GM19468 (cell line): Measurements from ENCODE around the gene ZNF597.

Source experiments
- ATAC-seq: cut with Tn5 transposase; IDR thresholded peaks from one replicate; pipeline ENCODE4 v1.9.1; 2021; ENCODE audit warnings: mild to moderate bottlenecking, moderate library complexity, moderate number of reproducible peaks; ENCODE audit not compliant: unreplicated experiment; ENCODE audit errors: extremely low read depth

The ZNF597 gene, protein sequence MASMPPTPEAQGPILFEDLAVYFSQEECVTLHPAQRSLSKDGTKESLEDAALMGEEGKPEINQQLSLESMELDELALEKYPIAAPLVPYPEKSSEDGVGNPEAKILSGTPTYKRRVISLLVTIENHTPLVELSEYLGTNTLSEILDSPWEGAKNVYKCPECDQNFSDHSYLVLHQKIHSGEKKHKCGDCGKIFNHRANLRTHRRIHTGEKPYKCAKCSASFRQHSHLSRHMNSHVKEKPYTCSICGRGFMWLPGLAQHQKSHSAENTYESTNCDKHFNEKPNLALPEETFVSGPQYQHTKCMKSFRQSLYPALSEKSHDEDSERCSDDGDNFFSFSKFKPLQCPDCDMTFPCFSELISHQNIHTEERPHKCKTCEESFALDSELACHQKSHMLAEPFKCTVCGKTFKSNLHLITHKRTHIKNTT

DNA sequence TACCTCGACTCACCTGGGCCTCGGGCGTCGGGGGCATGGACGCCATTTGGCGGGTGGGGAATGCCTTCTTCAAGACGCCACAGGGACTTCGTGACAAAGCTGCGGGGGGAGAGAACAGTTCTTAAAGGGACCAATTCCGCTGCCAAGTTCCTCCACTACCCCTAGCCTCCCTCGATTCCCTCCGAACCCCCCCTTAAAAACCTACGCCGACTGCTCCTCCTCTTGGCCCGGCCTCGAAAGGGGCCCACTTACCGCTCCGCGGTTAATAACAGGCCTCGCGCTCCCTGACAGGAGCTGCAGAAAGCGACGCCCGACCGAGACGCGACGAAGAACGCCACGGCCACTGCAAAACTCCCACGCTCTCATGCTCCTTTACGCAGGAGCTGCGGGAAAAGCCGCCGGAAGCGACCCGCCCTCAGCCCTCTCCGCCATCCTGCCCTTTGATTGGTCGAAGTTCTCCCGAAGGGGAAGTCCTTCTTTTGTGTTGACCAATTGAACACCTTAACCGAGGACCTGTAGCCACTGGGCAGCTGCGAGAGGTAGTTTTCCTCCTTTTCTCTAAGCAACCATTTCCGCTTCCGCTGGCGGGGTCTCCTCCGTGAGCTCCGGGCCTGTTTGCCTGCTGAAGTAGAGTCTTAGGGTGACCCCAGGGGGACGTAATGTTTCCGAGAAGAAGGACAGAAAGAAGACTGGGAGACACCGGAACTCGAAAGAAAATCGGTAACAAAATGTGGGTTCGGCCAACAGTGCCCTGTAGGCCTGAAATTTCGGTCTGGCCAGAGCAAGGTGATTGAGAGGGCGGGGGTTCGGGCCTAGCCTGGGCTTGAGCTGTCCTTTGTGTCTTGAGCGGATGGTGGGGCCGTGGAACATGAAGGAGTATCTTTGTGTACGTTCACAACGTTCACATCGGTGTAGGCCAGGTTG, at the start of gene ZNF597, which contains the start of gene NAA60:
TSS of gene ZNF597 (minus strand) at position 397 of the 924 bp plus-strand sequence. CDS start at position 46, 351 bp downstream.
TSS of gene NAA60 (plus strand) at position 573 of the 924 bp plus-strand sequence. CDS start 32,548 bp downstream, outside the sequence.
- peak; percentile 53 for ATAC-seq

DNA sequence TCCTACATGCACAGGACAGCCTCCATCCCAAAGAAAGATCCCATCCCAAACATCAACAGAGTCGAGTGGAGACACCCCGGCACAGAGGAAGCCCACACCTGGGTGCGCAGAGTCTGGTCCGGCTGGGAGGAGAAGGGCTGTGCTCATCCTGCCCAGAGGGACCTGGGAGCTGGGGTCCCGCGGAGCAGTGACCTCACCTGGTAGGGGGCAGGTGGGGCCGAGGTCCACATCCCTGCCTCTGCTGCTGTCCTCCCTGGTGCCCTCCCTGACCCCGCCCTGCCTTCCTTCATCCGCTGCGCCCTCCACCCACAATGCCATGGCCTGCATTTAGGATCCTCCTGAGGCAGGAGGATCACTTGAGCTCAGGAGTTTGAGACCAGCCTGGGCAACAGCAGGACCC, 49.1 kb upstream of the ZNF597 start:
- ATAC-seq, result no peak

- ATAC-seq, result no peak
These were observed 47.8 kb upstream of the ZNF597 start for GRCh38 chr16:3490911-3491629.

- no peak for ATAC-seq
These were observed 45.5 kb upstream of the ZNF597 start for GRCh38 chr16:3488801-3489200.

GRCh38 chr16:3487521-3488410, 44.5 kb upstream of the ZNF597 start:
- no peak for ATAC-seq

DNA sequence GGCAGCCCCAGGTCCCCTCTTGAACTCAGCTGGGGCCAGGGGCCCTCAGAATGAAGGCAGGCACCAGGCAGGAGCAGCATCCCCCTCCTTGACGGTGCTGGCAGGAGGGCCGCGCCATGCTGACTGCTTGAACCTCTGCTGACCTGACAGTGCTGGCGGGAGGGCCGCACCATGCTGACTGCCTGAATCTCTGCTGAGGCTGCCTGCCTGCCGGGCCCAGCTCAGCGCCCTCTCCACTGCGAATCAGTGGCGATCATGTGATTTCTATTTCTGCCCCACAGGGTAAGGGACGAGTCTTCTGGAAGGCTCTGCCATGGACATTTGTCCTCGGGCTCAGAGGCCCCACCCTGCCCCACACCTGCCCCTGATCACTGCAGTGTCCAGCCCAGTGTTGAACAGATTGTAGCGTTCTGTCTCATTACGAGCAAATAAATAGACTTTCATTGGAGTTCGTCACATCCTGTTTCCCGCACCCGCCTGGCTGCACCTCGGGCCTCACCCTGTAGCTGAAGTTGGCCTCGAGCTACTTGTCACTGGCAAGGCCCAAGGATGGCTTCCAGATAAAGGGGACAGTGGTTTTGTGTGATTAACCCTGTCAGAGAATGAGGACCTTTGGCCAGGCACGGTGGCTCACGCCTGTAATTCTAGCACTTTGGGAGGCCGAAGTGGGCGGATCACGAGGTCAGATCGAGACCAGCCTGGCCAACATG, 43.4 kb upstream of the ZNF597 start:
- no peak for ATAC-seq

- ATAC-seq, result no peak
These were observed 42.7 kb upstream of the ZNF597 start for GRCh38 chr16:3485821-3486505.

DNA sequence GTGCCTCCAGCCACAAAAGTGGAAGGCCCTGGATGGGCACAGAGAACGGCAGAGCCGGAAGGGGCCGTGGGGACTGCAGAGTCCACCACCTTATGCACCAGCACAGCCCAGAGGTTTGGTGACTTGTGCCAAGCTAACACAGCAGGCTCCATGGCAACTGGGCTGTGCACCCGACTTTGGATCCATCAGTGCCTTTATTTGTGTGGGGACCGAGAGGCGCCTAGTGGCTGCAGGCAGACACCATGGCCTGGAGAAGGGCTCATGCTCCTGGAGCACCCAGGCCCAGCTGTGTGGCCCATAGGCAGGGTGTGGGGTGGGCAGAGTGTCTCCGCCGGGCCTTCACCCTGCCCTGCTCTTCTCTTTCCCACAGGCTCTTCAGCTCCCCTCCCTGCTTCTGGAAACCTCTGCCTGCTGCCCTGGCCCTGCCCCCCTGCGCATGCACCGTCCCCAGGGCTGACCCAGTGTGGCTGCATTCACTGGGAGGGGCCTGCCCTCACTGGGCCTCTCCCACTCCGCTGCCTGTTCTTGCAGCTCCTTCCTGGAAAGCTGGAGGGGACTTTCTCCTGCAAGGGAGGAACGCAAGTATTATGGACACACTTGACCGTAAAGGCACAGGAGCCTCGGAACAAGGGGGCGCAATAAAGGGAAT, 41.9 kb upstream of the ZNF597 start:
- ATAC-seq, result no peak

DNA sequence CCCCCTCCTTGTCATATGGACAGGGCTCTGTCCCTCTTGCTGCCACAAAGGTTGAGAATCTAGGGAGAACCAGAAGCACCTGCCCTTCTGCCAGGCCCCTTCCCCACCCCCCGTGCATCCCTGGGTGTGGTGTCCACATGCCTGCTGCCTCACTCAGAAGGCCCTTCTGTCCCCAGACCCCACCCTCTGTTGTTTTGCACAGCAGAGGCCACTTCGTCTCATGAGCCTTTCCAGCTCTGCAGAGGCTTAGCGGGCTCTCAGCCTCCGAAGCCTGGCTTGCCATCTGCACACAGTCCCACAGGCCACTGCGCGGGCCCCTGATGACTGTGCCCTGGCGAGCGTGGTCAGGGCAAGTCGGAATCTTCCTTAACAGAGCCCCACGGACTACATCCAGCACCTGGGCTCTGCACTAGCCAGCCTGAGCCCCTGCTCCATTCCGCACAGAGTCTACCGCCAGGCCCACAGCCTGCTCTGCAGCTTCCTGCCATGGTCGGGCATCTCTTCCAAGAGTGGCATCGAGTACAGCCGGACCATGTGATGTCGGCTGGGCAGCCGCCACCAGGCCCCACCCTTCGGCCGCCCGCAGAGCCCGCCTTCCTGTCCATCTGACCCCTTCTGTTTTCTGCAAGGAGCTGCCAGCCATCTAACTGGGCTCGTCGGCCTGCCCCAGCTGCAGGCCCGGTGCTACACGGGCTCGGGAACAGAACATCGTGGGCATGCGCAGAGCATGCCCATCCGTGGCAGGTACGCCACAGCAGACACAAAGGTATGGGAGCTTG, 41.2 kb upstream of the ZNF597 start:
- no peak for ATAC-seq

DNA sequence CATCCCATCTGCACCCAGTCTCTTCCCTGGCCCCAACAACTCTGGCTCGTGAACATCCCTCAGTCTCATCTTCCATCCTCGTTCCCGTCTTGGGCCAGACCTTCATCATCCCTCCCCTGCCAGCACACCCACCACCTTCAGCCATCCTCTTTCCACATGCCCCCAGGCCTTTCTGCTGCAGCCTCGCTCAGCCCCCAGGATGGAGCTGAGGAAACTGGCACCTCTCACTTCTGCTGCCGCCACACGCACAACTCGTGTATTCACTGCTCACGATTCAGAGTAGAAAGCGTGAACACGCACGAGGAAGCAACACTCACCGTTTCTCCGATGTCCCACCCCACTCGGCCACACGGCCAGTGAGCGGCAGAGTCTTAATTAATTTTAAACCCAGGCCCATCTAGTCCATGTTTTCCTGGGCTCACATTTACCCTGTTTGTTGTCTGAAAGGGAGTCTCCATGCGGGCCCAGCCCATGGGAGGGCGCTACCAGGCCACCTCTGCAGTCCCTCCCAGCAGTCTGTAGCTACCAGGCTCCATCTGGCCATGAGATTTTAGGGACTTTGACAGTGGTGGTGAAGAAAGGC, 39.4 kb upstream of the ZNF597 start:
- no peak for ATAC-seq

DNA sequence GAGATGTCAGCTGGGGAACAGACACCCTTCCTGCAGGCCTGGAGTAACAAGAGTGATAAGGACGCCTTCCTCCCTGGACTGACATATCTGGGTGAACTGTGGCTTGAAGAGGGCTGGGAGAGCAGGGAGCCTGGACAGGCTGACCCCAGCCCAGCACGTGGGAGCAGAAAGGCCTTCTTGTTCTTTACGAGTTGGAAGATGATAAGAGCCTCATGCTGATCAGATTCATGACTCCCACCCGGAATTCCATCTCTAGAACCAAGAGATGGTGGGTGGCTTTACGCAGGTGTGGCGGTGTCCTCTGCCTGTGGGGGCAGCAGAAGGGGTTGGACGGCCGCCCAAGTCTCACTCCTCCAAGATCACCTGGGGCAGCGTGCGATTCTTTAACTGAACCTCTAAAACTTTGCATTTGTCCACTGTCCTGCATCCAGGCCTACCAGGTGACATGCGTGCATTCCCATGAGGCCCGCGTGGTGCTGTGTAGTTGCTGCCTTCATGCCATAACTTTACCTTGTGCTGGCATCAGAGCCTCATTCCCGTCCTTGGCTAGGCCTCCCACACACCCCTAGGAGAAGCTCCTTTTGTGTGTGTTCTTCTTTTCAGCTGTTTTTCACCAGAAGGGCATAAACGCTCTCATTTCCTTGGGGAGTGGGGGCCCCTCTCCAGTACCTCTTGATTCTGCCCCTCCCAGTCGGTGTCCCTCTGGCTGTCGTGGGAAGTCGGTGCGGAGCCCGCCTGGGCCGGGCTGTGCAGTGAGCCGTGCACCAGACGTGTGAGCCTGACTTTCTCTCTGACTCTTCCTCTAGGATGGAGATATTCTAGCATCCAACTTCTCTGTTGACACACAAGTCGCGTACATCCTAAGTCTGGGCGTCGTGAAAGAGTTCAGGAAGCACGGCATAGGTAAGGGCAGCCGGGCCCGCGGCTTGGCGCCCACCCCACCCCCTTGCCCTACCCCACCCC, 38.7 kb upstream of the ZNF597 start:
- no peak for ATAC-seq

DNA sequence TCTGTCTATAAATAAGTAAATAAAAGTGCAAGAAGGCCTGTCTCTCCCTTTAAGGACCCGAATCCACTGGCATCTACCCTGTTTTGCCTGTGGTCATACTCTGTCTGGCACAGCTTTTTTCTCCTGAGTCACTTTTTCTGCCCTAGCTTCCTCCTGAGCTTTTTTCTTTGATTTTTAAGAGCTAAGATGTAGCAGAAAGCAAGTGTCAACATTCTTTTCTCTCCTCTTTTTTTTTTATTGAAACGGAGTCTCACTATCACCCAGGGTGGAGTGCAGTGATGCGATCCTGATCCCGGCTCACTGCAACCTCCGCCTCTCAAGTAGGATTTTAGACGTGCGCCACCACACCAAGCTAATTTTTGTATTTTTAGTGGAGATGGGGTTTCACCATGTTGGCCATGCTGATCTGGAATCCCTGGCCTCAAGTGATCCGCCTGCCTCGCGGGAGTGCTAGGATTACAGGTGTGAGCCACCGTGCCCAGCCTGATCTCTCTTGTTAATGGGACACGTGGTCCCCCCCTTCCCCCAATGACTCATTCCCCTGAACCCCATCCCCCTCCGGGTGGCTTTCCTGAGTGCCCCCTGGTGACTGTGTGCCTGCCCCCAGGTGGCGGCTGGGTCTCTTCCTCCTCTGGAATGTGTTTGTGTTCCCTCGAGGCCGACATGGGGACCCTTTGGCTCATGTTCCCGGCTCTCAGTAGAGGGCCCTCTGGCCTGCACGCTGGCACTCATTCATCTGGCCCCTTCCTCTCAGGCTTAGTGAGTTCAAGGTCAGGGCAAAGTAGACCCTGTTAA, 37.8 kb upstream of the ZNF597 start:
- no peak for ATAC-seq

DNA sequence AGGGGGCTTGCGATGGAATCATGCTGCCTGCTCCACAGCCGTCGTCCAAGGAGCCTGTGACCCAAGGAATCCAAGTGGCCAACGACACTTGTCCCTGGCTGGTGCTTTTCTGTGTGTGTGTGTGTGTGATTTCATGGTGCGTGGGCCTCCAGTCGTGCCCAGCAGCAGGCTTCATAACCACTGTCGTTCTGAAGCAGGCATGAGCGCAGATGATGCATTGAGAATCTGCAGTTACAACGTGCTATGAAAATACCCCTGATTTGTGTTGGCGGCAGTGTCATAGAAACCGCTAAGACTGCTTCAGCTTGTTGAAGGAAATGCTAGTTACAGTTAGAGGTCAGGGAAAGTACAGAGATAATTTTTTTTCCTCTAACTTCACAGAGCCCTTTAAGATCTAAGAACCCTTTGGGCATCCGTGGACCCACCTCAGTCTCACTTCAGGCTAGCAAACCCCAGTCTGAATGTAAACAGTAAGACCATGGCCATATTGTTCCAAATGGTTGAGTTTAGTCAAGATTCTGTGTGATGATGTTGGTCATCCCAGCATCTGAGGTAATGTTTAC, 36.4 kb upstream of the ZNF597 start:
- no peak for ATAC-seq

- ATAC-seq, result no peak
These were observed 35.1 kb upstream of the ZNF597 start for GRCh38 chr16:3478242-3478925.
